GM19328 (cell line): ENCODE results near the gene AMBN.

Source experiments
- ATAC-seq: cut with Tn5 transposase; IDR thresholded peaks from one replicate; pipeline ENCODE4 v1.9.1; 2021; ENCODE audit warnings: mild to moderate bottlenecking, moderate library complexity; ENCODE audit not compliant: unreplicated experiment

The AMBN gene

GRCh38 chr4:70591955-70592582 is at the start of gene AMBN:
AMBN (plus strand) TSS chr4:70592256; CDS start chr4:70592359, 103 bp downstream.
- ATAC-seq = no peak

GRCh38 chr4:70544279-70544868 is 47.7 kb upstream of the AMBN start:
- ATAC-seq = no peak

- no peak for ATAC-seq
Observed at GRCh38 chr4:70556856-70557255, 35.2 kb upstream of the AMBN start.

GRCh38 chr4:70559211-70559830 is 32.7 kb upstream of the AMBN start:
- ATAC-seq = peak; percentile 56

GRCh38 chr4:70559924-70560323 is 32.1 kb upstream of the AMBN start:
- no peak for ATAC-seq

GRCh38 chr4:70564033-70564432 is 28.0 kb upstream of the AMBN start:
- no peak for ATAC-seq

GRCh38 chr4:70570796-70571195 is 21.3 kb upstream of the AMBN start:
- ATAC-seq = no peak

GRCh38 chr4:70571772-70572171 is 20.3 kb upstream of the AMBN start:
- ATAC-seq = no peak

- no peak for ATAC-seq
Observed at GRCh38 chr4:70575964-70576363, 16.1 kb upstream of the AMBN start.

GRCh38 chr4:70577220-70577927 is 14.7 kb upstream of the AMBN start:
- ATAC-seq = no peak

GRCh38 chr4:70581980-70582379 is 10.1 kb upstream of the AMBN start:
- no peak for ATAC-seq

- ATAC-seq = no peak
Observed at GRCh38 chr4:70583952-70584834, 7.9 kb upstream of the AMBN start.

GRCh38 chr4:70586841-70587240 is 5.2 kb upstream of the AMBN start:
- ATAC-seq = no peak

GRCh38 chr4:70589785-70590184 is 2.3 kb upstream of the AMBN start:
- peak; percentile 97 for ATAC-seq

- no peak for ATAC-seq
Observed at GRCh38 chr4:70594196-70594595, 2.1 kb downstream of the AMBN start.

- ATAC-seq = no peak
Observed at GRCh38 chr4:70600305-70600704, 8.2 kb downstream of the AMBN start.

GRCh38 chr4:70600977-70601376 is 8.9 kb downstream of the AMBN start:
- ATAC-seq = no peak

GRCh38 chr4:70601422-70602039 is 9.5 kb downstream of the AMBN start:
- ATAC-seq = peak; percentile 97

GRCh38 chr4:70603856-70604255 is 11.8 kb downstream of the AMBN start:
- no peak for ATAC-seq

GRCh38 chr4:70606459-70606858 is 14.4 kb downstream of the AMBN start:
- no peak for ATAC-seq
